Pancreas (tissue), 10 donors: ENCODE data around the gene CTIF. TPM values are rescaled to one million over a fixed set of nuclear protein-coding genes. Genes with fewer than 3 reads are reported as not detected.
"Not testable (repeated sequence)": the region's sequence is repeated elsewhere in the genome, so short reads cannot be mapped to it uniquely, and the experiment has no call there.

Experiments
- ATAC-seq, 4 donors: fragments of 200-7000 bp; cut with Tn5 transposase; one replicate each; pipeline versions ENCODE4 v1.8.0 to v1.9.1; 2020; ENCODE audit warnings: mild to moderate bottlenecking in 4 of 4, moderate library complexity in 4 of 4
- DNase-seq, 6 donors: peaks; one replicate each; pipeline ENCODE4 v3.0.0-alpha.2; 2020
- FAIRE-seq: peaks from 2 replicates; lab custom pipeline; 2012; peaks lifted over from hg19 to GRCh38; lab: Jason Lieb, UNC
- H3K27ac ChIP-seq, 4 donors: fragments of 200-600 bp; sonication (generic); 1 replicate in 3 of 4; 2 replicates in 1 of 4; pipeline versions ENCODE4 v1.5.0 to v1.8.0; 2020
- H3K27me3 ChIP-seq, 4 donors: fragments of 200-600 bp; one replicate each; pipeline ENCODE4 v1.8.0; 2021
- H3K36me3 ChIP-seq, 3 donors: fragments of 200-600 bp; sonication (generic) in 1 of 3; one replicate each; pipeline versions ENCODE4 v1.5.0 to v1.8.0; 2020 to 2021
- H3K4me1 ChIP-seq, 3 donors: fragments of 200-600 bp; one replicate each; pipeline ENCODE4 v1.8.0; 2021
- H3K4me3 ChIP-seq, 4 donors: fragments of 200-600 bp; sonication (generic) in 2 of 4; one replicate each; pipeline versions ENCODE4 v1.5.0 to v1.8.0; 2020 to 2021
- H3K9me3 ChIP-seq, 4 donors: fragments of 200-600 bp; one replicate each; pipeline ENCODE4 v1.8.0; 2021
- CTCF ChIP-seq, 4 donors: fragments of 200-600 bp; sonication (generic) in 3 of 4; IDR thresholded peaks; one replicate each; pipeline versions ENCODE4 v1.5.0 to v1.8.0; 2021; ENCODE audit warnings: antibody characterized with exemption in 4 of 4
- WGBS, 2 donors: extraction: QIAGEN DNeasy Blood & Tissue Kit; methylation state at CpG; one replicate each; pipeline ENCODE4 v1.1.7; 2013; 5-methylcytosine and 5-hydroxymethylcytosine counted together
- intact Hi-C, 3 donors: fragments of 100-400 bp; cut with DNase I; formaldehyde crosslinking; loops; one replicate each; pipeline versions ENCODE4 v1.11.1 to v1.14.2; 2022
- polyA plus RNA-seq, 2 donors: library from polyadenylated mRNA; stranded (reverse); fragments of 200-250 nt; gene quantifications; one replicate each; pipeline ENCODE4 v1.2.3, GENCODE V29; 2013
- total RNA-seq, 6 donors: library from RNA; stranded (reverse); fragmentation: NEBNext Ultra II Directional in 4 of 6; extraction: Animal tissue kit (Norgen Biotek cat#: 25700) in 4 of 6; gene quantifications; one replicate each; pipeline versions ENCODE4 v1.2.1 to v1.2.4, GENCODE V29; 2021 to 2023
- donor health status: healthy with polysubstance abuse.
- donor health status: DM: no; HTN: no; CAD: no; lungs with moderate emphysema.
- donor health status: DM: no; HTN: no; CAD: no.
- donor health status: control.
- donor health status: control.
- donor health status: Bipolar disorder and iron deficiency.
- donor health status: DM: yes; HTN: yes; CAD: no.
- donor health status: DM: no; HTN: no; CAD: no.
- donor health status: DM: no; HTN: no; CAD: no.
- donor health status: DM: yes; HTN: yes; CAD: no.

The CTIF gene
- total and polyA plus RNA-seq, 8 donors: 15.1 to 27.4 (median 16.7) TPM

DNA sequence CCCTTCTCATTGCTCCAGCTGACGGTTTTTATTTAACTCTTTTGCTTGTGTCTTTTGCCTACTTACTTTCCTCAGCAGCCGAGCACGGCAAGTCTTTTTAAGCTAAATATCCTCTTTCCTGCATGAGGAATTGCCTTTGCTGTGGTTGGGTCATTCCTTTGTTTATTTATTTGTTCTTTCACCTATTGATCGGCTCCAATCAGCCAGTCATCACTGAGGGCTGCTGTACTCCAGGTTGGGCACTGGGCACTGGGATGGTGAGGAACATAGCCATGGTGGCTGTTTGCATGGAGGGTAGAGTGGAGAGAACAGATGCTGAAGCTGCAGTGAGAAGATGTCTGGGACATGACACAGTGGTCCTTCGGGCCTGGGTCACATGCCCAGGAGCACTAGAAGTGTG, 105.2 kb downstream of the CTIF start:
- Histone ChIP-seq H3K36me3 (no peaks in the 10 kb centered on the region), H3K4me1 (no peaks in the 10 kb centered on the region), H3K4me3 (no peak overlapping the region), H3K27me3 (no peaks in the 10 kb centered on the region), H3K27ac (no peak overlapping the region), H3K9me3 (no peaks in the 10 kb centered on the region)
- intact Hi-C loops: no loop called here
- TF ChIP-seq CTCF (IDR thresholded peaks at IDR 0.05): no peak
- DNase-seq: no peak
- FAIRE-seq: no peak
- ATAC-seq: no peak
- WGBS, 2 donors: 91 to 93% methylated on average over 5 of the region's 5 CpGs

GRCh38 chr18:48645427-48646002, 106.7 kb downstream of the CTIF start:
- ATAC-seq: no peak
- 87 to 90% methylated on average over 10 of the region's 10 CpGs for WGBS, 2 donors
- no peak for FAIRE-seq
- H3K27me3 ChIP-seq: no peaks in the 10 kb centered on the region
- no peaks in the 10 kb centered on the region for H3K36me3 ChIP-seq
- intact Hi-C loops: no loop called here
- DNase-seq: no peak
- no peaks in the 10 kb centered on the region for H3K4me1 ChIP-seq
- TF ChIP-seq CTCF (IDR thresholded peaks at IDR 0.05): no peak
- no peak overlapping the region for H3K4me3 ChIP-seq
- no peak overlapping the region for H3K27ac ChIP-seq
- no peaks in the 10 kb centered on the region for H3K9me3 ChIP-seq

GRCh38 chr18:48646976-48647375, 108.1 kb downstream of the CTIF start:
- WGBS, 2 donors: 82 to 87% methylated on average over 2 of the region's 2 CpGs
- Histone ChIP-seq H3K27ac (no peak overlapping the region), H3K4me1 (no peaks in the 10 kb centered on the region), H3K9me3 (no peaks in the 10 kb centered on the region), H3K4me3 (no peak overlapping the region), H3K36me3 (no peaks in the 10 kb centered on the region), H3K27me3 (no peaks in the 10 kb centered on the region)
- no peak for TF ChIP-seq CTCF (IDR thresholded peaks at IDR 0.05)
- intact Hi-C loops: no loop called here
- FAIRE-seq: no peak
- ATAC-seq: no peak
- DNase-seq: no peak

DNA sequence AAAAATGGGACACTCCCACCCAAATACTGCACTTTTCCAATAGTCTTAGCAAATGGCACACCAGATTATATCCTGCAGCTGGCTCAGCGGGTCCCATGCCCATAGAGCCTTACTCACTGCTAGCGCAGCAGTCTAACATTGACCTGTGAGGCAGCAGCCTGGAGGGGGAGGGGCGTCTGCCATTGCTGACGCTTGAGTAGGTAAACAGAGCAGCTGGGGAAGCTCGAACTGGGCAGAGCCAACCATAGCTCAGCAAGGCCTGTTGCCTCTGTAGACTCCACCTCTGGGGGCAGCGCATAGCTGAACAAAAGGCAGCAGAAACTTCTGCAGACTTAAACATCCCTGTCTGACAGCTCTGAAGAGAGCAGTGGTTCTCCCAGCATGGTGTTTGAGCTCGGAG, 110.4 kb downstream of the CTIF start:
- Histone ChIP-seq H3K27me3 (no peaks in the 10 kb centered on the region), H3K4me1 (no peaks in the 10 kb centered on the region), H3K4me3 (no peak overlapping the region), H3K36me3 (no peaks in the 10 kb centered on the region), H3K9me3 (no peaks in the 10 kb centered on the region), H3K27ac (no peak overlapping the region)
- TF ChIP-seq CTCF (IDR thresholded peaks at IDR 0.05): no peak
- FAIRE-seq: no peak
- no peak for ATAC-seq
- DNase-seq: no peak
- intact Hi-C loops: no loop called here
- 84 to 86% methylated on average over 7 of the region's 7 CpGs for WGBS, 2 donors

GRCh38 chr18:48654591-48654990, 115.8 kb downstream of the CTIF start:
- DNase-seq, H3K9me3 ChIP-seq, H3K4me1 ChIP-seq, ATAC-seq, H3K27me3 ChIP-seq, FAIRE-seq, intact Hi-C loops, H3K4me3 ChIP-seq, H3K36me3 ChIP-seq, H3K27ac ChIP-seq: not testable (repeated sequence)
- 85 to 95% methylated on average over 4 of the region's 4 CpGs for WGBS, 2 donors
